ENCODE results near the gene TCEA2.
A peak's percentile ranks its signal among the peaks of the same experiment; 100 is the strongest.

Gene TCEA2

DNA sequence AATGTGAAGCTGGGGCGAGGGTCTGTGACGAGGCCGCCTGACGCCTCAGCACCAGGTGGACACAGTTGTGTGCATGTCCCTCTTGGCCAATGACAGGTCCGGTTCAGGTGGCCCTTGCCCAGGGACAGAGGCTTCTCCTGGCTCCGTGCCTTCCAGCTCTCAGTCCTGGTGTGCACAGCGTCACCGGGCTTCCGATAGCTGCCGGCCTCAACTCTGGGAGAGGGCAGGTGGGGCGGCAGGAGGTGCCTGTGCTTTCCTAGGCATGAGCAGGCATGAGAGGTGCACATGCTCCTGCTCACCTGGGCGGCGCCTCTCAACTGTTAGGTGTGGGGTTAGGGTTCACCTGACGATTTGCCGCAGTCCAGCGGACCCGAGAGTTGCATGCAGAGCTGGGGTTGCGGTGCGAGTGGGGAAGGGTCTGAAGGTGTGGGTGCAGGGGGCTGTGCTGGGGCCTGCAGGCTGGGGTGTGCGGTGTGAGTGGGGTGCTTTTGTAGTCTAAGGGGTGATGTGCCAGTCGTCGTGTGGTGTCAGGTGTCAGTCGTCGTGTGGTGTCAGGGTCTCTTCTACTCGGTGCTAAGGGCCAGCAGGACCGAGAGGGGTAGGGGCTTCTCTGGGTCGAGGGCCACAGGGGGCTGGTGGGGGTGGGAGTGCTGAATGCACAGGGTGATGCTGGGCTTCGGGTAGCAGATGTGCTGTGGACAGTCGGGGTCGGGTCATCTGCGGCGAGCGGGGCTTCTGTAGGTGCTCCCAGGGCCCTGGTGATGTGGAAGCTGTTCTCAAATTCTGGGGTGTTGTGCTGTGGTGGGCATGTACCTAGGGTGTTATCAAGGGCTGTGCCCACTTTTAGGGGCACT, 9.8 kb upstream of the TCEA2 start:
- peak overlapping the region in 1 of 2 experiments; percentile 21 for H3K14ac ChIP-seq (ENCODE audit: low read length in 2 of 2)
- peak overlapping the region; percentile 64 for H2BK120ac ChIP-seq (ENCODE audit: low read depth, low read length)
- no peak overlapping the region for H2AK5ac ChIP-seq (ENCODE audit: low read length, severe bottlenecking)
- no peak overlapping the region for H3K4me2 ChIP-seq (ENCODE audit: low read length, poor library complexity, severe bottlenecking)
- peaks cover 56% of the 10 kb centered on the region for H3K4me1 ChIP-seq (ENCODE audit: control insufficient read depth, insufficient read depth, low read depth, low read length)
- H3K18ac ChIP-seq (ENCODE audit: low read depth in 1 of 2, low read length in 2 of 2), result peak overlapping the region; percentile 72 to 78
- no peak overlapping the region for H2BK5ac ChIP-seq (ENCODE audit: low read depth, low read length, poor library complexity, severe bottlenecking)
- H3K79me1 ChIP-seq (replicated peaks; ENCODE audit: low read length, poor library complexity, severe bottlenecking), result no peaks in the 10 kb centered on the region
- peak overlapping the region; percentile 13 for H2BK15ac ChIP-seq (ENCODE audit: low read depth, poor library complexity, severe bottlenecking)
- peaks cover 30 to 80% of the 10 kb centered on the region in 2 experiments for H3K27me3 ChIP-seq (ENCODE audit: control insufficient read depth in 1 of 2, insufficient read depth in 1 of 2, low read length in 2 of 2)
- H3K27ac ChIP-seq (ENCODE audit: low read length, poor library complexity, severe bottlenecking), result no peak overlapping the region
- H3K36me3 ChIP-seq (ENCODE audit: control insufficient read depth in 1 of 2, insufficient read depth in 2 of 2, low read depth in 1 of 2, low read length in 2 of 2), result no peaks in the 10 kb centered on the region
- H3K9ac ChIP-seq (ENCODE audit: low read length), result no peak overlapping the region
- no peaks in the 10 kb centered on the region for H3K9me3 ChIP-seq (ENCODE audit: control insufficient read depth, low read length)
- peak overlapping the region; percentile 38 to 92 for H2BK12ac ChIP-seq (ENCODE audit: low read length in 2 of 2)
- peak overlapping the region; percentile 93 for H4K8ac ChIP-seq (ENCODE audit: low read length)
- no peak overlapping the region for H3K4me3 ChIP-seq (ENCODE audit: insufficient read depth in 1 of 2, low read depth in 1 of 2, low read length in 2 of 2)
- WGBS, result 89% methylated on average over 33 of the region's 33 CpGs
- no peak for DNase-seq
- H3K23ac ChIP-seq (ENCODE audit: low read length in 2 of 2), result no peak overlapping the region
- H3K4ac ChIP-seq (ENCODE audit: low read depth in 1 of 2, low read length in 2 of 2), result peak overlapping the region; percentile 47 to 57
- H4K91ac ChIP-seq (ENCODE audit: low read length), result peak overlapping the region; percentile 93
- peak overlapping the region; percentile 57 for H2AFZ ChIP-seq (ENCODE audit: low read depth, low read length)

- Histone ChIP-seq H3K4me3 (ENCODE audit: insufficient read depth in 1 of 2, low read depth in 1 of 2, low read length in 2 of 2) (no peak overlapping the region), H3K4ac (ENCODE audit: low read depth in 1 of 2, low read length in 2 of 2) (peak overlapping the region; percentile 47 to 62), H3K27ac (ENCODE audit: low read length, poor library complexity, severe bottlenecking) (no peak overlapping the region), H2BK5ac (ENCODE audit: low read depth, low read length, poor library complexity, severe bottlenecking) (no peak overlapping the region), H2AFZ (ENCODE audit: low read depth, low read length) (peak overlapping the region; percentile 57), H3K4me2 (ENCODE audit: low read length, poor library complexity, severe bottlenecking) (no peak overlapping the region), H3K14ac (ENCODE audit: low read length in 2 of 2) (peak overlapping the region in 1 of 2 experiments; percentile 76), H4K91ac (ENCODE audit: low read length) (peak overlapping the region; percentile 93), H2BK12ac (ENCODE audit: low read length in 2 of 2) (peak overlapping the region; percentile 59 to 92), H3K27me3 (ENCODE audit: control insufficient read depth in 1 of 2, insufficient read depth in 1 of 2, low read length in 2 of 2) (peaks cover 30 to 81% of the 10 kb centered on the region in 2 experiments), H2AK5ac (ENCODE audit: low read length, severe bottlenecking) (peak overlapping the region; percentile 39), H4K8ac (ENCODE audit: low read length) (peak overlapping the region; percentile 93), H3K36me3 (ENCODE audit: control insufficient read depth in 1 of 2, insufficient read depth in 2 of 2, low read depth in 1 of 2, low read length in 2 of 2) (no peaks in the 10 kb centered on the region), H3K23ac (ENCODE audit: low read length in 2 of 2) (peak overlapping the region in 1 of 2 experiments; percentile 51), H3K79me1 (replicated peaks; ENCODE audit: low read length, poor library complexity, severe bottlenecking) (no peaks in the 10 kb centered on the region), H3K18ac (ENCODE audit: low read depth in 1 of 2, low read length in 2 of 2) (peak overlapping the region; percentile 76 to 78), H3K4me1 (ENCODE audit: control insufficient read depth, insufficient read depth, low read depth, low read length) (peaks cover 53% of the 10 kb centered on the region), H3K9ac (ENCODE audit: low read length) (no peak overlapping the region), H3K9me3 (ENCODE audit: control insufficient read depth, low read length) (no peaks in the 10 kb centered on the region), H2BK15ac (ENCODE audit: low read depth, poor library complexity, severe bottlenecking) (peak overlapping the region; percentile 82), H2BK120ac (ENCODE audit: low read depth, low read length) (peak overlapping the region; percentile 73)
- 31% methylated on average over 17 of the region's 17 CpGs for WGBS
- peak; percentile 57 for DNase-seq
Observed at GRCh38 chr20:64053841-64054661, 8.9 kb upstream of the TCEA2 start.

GRCh38 chr20:64055396-64055892, 7.6 kb upstream of the TCEA2 start:
- H2BK120ac ChIP-seq (ENCODE audit: low read depth, low read length), result peak overlapping the region; percentile 77
- H3K27me3 ChIP-seq (ENCODE audit: control insufficient read depth in 1 of 2, insufficient read depth in 1 of 2, low read length in 2 of 2), result peaks cover 21 to 79% of the 10 kb centered on the region in 2 experiments
- H3K36me3 ChIP-seq (ENCODE audit: control insufficient read depth in 1 of 2, insufficient read depth in 2 of 2, low read depth in 1 of 2, low read length in 2 of 2), result no peaks in the 10 kb centered on the region
- peak overlapping the region; percentile 73 to 74 for H3K4ac ChIP-seq (ENCODE audit: low read depth in 1 of 2, low read length in 2 of 2)
- H3K9ac ChIP-seq (ENCODE audit: low read length), result no peak overlapping the region
- H2BK5ac ChIP-seq (ENCODE audit: low read depth, low read length, poor library complexity, severe bottlenecking), result peak overlapping the region; percentile 10
- no peak for DNase-seq
- no peak overlapping the region for H3K14ac ChIP-seq (ENCODE audit: low read length in 2 of 2)
- H3K4me1 ChIP-seq (ENCODE audit: control insufficient read depth, insufficient read depth, low read depth, low read length), result peaks cover 45% of the 10 kb centered on the region
- H3K9me3 ChIP-seq (ENCODE audit: control insufficient read depth, low read length), result no peaks in the 10 kb centered on the region
- 89% methylated on average over 9 of the region's 9 CpGs for WGBS
- peak overlapping the region; percentile 14 for H4K91ac ChIP-seq (ENCODE audit: low read length)
- no peak overlapping the region for H3K27ac ChIP-seq (ENCODE audit: low read length, poor library complexity, severe bottlenecking)
- peak overlapping the region; percentile 87 for H4K8ac ChIP-seq (ENCODE audit: low read length)
- H3K79me1 ChIP-seq (replicated peaks; ENCODE audit: low read length, poor library complexity, severe bottlenecking), result no peaks in the 10 kb centered on the region
- no peak overlapping the region for H3K4me3 ChIP-seq (ENCODE audit: insufficient read depth in 1 of 2, low read depth in 1 of 2, low read length in 2 of 2)
- H2BK12ac ChIP-seq (ENCODE audit: low read length in 2 of 2), result peak overlapping the region; percentile 14 to 38
- no peak overlapping the region for H2BK15ac ChIP-seq (ENCODE audit: low read depth, poor library complexity, severe bottlenecking)
- H3K4me2 ChIP-seq (ENCODE audit: low read length, poor library complexity, severe bottlenecking), result no peak overlapping the region
- H2AFZ ChIP-seq (ENCODE audit: low read depth, low read length), result no peak overlapping the region
- no peak overlapping the region for H3K23ac ChIP-seq (ENCODE audit: low read length in 2 of 2)
- peak overlapping the region; percentile 34 to 48 for H3K18ac ChIP-seq (ENCODE audit: low read depth in 1 of 2, low read length in 2 of 2)
- peak overlapping the region; percentile 53 for H2AK5ac ChIP-seq (ENCODE audit: low read length, severe bottlenecking)

Measured in mesenchymal stem cell (in vitro differentiated cells and primary cell).